ENCODE data around the gene RFTN1.

GRCh38 chr3:16304061-16305010, 209.2 kb downstream of the RFTN1 start:
- TF ChIP-seq, protein P1, sequence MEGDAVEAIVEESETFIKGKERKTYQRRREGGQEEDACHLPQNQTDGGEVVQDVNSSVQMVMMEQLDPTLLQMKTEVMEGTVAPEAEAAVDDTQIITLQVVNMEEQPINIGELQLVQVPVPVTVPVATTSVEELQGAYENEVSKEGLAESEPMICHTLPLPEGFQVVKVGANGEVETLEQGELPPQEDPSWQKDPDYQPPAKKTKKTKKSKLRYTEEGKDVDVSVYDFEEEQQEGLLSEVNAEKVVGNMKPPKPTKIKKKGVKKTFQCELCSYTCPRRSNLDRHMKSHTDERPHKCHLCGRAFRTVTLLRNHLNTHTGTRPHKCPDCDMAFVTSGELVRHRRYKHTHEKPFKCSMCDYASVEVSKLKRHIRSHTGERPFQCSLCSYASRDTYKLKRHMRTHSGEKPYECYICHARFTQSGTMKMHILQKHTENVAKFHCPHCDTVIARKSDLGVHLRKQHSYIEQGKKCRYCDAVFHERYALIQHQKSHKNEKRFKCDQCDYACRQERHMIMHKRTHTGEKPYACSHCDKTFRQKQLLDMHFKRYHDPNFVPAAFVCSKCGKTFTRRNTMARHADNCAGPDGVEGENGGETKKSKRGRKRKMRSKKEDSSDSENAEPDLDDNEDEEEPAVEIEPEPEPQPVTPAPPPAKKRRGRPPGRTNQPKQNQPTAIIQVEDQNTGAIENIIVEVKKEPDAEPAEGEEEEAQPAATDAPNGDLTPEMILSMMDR (IDR thresholded peaks at IDR 0.05; ENCODE audit: low read depth, low read length, poor library complexity, severe bottlenecking), result no peak
- TF ChIP-seq EZH2phosphoT487 (IDR thresholded peaks at IDR 0.05; ENCODE audit: borderline replicate concordance, low read length), result no peak

Measured in DOHH2 (cell line).